NCI-H510A treated with DMSO at 0.1 percent for 48 hours (cell line): Measurements from ENCODE around the gene ASCC1.
"Not testable (repeated sequence)": the region's sequence is repeated elsewhere in the genome, so short reads cannot be mapped to it uniquely, and the experiment has no call there.

Experiments
- DNase-seq: peaks from one replicate; lab custom pipeline; 2025; lab: John Stamatoyannopoulos, UW

The ASCC1 gene

DNA sequence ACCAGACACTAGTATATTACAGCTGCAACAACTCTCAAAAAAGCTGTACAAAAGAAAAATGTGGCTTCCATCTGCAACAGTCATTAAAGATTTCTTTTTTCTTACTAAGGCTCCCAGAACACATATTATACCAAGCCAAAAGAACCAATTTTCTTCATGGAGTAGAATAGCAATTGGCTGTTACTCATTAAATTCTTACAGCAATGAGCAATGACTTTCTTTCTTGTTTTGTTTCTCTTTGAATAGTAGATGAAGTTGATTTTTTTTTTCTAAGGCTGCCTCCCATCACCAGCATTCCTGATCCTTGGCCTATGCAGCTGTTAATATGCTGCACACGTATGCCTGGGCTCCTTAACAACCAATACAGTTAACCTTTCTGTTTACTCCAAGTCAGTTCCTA, 91.1 kb downstream of the ASCC1 start:
- DNase-seq, result no peak

DNA sequence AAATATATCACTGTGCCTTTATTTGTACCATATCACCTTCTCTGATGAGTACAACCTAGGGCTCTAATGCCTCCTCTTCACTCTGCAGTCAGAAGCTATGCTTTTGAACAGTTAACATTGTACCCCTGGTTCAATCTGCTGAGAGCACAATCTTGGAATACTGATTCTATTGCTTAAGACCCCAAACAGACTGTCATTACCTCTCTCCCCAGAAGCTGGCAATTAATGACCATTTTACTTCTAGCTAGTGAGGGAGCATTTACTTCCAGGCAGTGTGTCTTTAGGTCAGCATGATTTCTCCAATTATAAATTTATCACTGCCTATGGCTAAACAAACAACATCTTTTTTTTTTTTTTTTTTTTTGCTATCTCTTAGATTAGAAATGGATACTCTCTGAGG, 91.7 kb downstream of the ASCC1 start:
- no peak for DNase-seq

DNA sequence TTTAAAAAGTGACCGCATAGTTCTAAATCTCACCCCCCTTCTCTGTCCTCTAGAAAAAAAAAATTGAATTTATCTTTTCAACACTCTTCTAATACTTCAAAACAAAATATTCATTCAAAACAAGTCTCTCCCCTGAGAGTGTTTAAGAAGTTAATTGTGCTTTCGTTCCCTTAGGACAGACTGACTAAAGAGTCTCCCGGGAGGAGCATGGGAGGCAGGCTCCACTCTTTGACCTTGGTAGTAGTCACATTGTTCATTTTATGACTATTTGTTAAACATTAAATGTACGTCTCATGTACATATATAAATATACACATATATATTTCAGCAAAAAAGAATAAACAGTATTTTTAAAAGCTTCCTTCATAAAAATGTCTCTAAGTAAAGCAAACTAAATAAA, 92.5 kb downstream of the ASCC1 start:
- DNase-seq, result no peak

DNA sequence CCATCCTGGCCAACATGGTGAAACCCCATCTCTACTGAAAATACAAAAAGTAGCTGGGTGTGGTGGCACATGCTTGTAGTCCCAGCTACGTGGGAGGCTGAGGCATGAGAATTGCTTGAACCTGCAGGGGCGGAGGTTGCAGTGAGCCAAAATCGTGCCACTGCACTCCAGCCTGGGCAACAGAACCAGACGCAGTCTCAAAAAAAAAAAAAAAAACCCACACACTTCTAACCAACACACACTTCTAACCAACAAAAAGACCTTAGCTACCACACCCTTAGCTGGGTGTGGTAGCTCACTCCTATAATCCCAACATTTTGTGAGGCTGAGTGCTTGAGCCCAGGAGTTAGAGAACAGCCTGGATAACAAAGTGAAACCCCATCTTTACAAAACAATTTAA, 93.9 kb downstream of the ASCC1 start:
- DNase-seq, result no peak

DNA sequence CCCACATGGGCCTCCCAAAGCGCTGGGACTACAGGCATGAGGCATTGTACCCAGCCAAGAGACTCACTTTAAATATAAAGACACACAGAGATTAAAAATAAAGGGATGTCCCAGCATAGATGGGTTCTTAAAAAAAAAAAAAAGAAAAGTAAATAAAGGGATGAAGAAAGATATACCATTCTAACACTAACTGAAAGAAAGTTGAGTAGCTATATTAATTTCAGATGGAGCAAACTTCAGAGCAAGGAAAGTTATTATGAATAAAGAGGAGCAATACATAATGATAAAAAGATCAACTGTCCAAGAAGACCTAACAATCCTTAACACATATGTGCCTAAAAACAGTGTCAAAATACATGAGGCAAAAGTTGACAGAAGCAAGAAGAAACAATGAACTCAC, 94.7 kb downstream of the ASCC1 start:
- no peak for DNase-seq

DNA sequence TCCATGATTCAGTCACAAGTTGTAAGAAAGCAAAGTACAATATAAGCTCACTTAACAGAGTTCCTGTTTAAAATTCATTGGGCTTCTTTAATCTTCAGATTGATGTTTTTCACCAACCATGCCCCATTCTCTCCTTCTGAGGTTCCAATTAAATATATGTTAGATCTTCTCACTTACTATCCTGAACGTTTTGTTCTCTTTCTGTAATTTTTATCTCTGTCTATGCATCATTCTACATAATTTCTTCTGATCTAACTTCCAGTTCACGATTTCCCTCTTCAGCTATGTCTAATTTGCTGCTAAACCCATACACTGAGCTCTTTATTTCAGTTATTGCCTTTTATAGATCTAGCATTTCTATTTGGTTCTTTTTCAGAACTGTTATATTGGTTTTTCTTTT, 99.7 kb downstream of the ASCC1 start:
- DNase-seq, result no peak

DNA sequence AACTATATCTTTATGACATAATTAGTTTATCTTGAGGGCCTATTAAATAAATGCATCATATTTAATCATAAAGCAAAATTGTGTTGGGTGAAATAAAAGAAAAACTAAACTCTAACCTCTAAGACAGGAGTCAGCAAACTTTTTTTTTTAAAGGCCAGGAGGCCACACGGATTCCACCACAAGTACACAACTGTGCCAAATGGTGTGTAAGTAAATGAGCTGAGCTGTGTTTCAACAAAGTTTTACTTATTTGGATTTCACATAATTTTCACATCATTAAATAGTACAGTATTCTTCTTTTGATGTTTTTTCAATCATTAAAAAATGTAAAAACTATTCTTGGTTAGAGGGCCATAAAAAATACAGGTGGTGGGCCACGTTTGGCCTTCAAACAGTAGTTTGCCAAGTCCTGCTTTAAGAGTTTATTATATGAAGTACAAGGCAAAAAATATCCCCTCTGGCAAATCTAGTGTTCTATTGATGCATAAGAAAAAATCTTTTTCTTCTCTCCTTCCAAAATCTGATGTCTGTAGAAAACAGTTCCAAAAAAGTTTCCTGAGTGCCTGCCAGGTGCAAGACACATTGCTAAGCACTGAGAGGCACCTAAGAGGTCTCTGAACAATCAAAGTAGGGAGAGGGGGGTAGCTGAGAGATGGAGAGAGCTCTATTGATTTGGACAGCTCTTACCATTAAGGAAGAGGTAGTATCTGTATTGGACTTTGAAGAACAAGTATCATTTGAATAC, 101.2 kb downstream of the ASCC1 start:
- no peak for DNase-seq

DNA sequence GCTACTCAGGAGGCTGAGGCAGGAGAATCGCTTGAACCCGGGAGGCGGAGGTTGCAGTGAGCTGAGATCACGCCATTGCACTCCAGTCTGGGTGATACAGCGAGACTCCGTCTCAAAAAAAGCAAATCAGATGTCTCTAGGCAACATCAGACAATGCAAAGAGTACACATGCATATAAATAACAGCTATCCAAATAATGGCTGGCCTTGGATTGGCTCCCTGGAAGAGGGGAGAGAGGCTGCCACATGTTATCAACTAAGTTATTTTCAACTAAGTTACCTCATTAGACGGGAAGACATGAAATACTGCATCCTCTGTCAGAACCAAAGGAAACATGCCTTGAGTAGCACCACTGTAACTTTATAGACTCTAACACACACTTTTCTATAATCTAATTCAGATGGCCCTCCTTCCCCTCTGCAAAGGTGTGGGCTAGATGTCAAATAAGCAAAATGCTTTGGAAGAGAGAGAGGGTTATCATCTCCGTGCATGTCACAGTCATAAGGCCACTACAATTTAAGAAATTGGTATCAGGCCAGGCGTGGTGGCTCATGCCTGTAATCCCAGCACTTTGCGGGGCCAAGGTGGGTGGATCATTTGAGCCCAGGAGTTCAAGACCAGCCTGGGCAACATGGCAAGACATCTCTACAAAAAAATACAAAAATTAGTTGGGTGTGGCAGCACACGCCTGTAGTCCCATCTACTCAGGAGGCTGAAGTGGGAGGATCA, 105.2 kb downstream of the ASCC1 start:
- DNase-seq, result no peak

DNA sequence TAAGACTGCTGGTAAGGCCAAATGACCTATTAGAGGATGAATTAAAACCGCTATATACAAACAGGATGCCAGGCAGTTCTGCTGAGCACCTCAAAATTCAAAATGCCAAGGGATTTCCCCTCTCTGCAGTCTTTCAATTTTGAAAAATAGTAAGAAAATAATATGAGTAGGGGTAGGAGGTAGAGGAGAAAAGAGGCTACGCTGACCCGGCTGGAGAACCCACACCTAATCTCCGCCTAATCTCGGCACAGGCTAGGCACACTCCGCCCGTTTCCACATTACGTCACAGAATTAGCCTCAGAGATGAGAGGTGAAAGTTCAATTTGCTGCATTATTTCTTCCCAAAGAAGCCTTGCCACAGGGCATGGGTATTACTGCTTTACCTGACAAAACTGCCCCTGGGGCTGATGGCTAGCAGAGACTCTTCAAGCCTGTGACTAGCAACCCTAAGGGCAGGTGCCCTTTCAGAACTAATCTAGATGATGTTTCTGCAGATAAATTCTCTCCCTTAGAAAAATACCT, 106.4 kb downstream of the ASCC1 start:
- DNase-seq, result no peak

DNA sequence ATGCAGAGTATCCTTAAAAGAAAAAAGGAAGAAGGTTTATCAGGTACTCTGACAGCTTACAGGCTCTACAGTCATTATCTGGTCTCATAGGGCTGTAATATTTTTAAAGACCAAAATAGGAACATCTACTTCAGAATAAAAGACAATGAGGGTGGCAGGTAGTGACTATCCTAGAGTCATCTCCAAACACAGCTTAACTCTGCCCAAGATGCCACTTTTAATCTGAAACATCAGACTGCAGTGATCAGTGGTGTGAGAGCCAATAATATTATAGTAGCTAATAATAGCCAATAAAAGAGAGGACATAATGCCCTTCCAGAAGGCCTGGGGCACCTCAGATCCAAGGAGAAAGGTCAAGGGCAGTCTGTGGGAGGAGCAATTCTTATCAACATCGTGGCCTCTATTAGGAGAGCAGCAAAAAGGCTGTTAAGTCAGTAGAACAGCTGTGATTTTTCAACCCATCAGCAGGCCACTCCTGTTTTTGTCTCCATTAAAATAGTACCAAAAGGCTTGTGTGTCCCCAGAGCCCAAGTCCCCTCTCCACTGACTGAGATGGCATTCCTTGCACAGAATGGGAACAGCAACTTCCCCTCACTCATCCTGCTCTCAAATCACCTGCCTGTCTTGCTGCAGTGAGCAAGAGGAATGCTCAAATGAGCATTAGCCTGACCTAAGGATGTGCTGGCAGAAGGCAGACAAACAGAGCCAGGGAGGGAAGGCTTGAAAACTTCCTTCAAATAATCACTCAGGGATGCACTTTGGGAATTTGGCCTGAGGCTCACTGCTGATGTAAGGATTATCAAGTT, 107.0 kb downstream of the ASCC1 start:
- DNase-seq, result no peak

DNA sequence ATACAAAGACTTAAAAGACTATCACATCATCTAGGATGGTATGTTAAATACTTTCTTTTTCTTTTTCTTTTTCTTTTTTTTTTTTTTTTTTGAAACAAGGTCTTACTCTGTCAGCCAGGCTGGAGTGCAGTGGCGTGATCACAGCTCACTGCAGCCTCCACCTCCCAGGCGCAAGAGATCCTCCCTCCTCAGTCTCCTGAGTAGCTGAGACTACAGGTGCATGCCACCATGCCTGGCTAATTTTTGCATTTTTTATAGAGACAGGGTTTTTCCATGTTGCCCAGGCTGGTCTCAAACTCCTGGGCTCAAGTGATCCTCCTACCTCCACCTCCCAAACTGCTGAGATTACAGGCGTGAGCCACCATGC, 108.1 kb downstream of the ASCC1 start:
- not testable (repeated sequence) for DNase-seq

DNA sequence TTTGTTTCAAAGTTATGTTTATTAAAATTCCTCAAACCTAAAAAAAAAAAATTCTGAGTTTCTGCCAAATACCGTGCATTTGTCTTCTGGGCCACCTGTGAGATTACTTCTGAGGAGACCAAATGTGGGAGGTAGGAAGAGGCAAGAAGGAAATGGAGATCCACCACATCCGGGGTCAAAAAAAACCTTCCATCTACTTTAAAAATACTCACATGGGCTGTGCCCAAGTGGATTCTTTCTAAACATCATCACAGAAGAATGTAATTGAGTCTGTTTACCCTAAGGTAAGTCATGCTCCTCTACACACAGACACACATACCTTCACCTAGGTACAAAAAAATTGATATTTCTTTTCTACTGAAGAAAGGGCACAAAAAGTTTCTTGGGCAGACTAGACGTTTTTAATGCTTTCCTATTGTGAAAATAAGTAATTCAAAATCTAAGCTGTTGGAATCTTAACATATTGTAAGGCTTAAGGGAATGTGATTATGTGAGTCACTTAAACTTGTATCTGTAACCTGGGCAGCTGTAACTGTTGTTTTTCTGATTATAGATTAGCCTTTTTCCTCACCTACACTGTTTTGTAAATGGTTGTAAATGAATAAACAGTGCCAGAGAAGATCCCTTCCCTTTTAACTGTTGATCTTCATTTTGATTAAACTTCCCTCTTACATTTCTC, 108.6 kb downstream of the ASCC1 start:
- DNase-seq, result no peak

DNA sequence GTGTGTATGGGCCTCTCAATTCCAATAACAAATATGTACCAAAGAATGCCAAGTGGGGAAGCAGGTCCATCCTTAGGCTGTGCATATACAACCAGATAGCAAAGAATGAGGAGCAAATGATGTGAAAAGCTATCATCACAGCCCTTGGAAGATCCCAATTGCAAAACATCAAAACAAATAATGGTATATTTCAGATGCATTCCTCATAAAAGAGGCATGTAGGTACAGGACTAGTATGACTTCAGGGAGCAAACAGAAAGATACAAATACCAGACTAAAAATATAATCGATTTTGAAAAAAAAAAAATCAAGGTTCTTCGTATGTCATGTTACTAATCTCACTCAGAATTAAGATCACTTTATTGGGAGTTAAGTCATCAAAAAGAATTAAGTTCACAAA, 109.2 kb downstream of the ASCC1 start:
- DNase-seq, result no peak

DNA sequence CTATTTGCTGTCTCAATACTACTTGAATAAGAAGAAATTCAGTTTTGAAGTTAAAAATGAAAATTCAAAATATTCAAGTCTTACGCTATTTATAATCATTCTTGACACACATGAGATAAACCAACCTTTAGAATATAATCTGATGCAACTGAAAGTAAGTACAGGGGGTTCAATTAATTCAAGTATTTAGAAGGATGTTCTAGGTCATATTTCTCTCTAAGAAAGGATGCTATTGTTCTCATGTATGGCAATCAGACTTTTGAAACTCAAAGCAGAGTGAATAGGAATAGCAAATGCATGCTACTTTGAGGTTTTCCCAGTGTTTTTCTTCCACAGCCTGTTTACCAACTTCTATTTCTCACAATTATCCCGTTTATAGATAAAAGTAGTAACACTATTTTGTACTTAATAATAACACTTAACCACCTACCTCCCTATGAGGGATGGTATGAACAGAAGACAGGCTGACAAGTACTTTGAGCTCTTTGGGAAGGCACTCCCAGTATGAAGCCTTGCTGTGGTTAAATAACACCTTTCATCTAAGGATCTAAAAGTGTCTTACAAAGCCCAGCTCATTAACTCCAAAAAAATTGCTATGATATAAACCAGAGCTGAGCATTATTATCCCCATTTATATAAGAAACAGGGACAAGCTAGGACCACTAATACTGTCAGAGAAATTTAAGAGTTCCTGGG, 109.8 kb downstream of the ASCC1 start:
- DNase-seq, result no peak

DNA sequence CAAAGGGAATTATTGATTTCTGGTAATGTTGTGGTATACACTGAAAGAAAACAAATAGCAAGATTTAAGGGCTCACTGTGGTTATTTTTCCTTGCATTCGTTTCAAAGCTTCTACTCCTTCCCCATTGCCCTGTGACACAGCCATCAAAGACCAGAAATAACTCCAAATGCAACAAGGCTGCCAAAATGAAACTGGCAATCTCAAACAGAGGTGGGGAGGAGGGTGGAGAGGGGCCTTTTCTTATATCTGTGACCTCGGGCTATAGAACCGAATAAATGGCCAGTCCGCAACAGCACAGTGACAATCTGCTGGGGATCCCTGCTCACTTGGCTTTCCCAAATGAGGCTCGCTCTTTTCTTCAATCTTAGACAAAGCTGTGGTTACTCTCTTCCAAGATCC, 110.4 kb downstream of the ASCC1 start:
- DNase-seq, result no peak

DNA sequence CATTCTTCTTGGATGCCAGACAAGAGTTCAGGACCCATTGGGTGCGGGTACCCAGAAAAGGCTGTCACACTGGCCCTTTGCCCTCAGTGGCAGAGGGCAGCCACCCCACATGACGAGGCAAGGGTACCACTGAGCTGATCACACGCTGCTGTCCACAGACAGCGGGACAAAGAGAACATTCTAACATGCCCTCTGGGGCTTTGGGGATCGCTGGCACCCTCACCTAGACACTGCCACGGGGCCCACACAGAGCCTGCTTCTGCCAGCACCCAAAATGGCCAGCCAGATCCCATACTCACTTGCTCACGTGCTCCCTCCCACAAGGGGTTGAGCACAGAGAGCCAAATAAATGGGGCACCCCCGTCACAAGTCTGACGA, 111.0 kb downstream of the ASCC1 start:
- no peak for DNase-seq

DNA sequence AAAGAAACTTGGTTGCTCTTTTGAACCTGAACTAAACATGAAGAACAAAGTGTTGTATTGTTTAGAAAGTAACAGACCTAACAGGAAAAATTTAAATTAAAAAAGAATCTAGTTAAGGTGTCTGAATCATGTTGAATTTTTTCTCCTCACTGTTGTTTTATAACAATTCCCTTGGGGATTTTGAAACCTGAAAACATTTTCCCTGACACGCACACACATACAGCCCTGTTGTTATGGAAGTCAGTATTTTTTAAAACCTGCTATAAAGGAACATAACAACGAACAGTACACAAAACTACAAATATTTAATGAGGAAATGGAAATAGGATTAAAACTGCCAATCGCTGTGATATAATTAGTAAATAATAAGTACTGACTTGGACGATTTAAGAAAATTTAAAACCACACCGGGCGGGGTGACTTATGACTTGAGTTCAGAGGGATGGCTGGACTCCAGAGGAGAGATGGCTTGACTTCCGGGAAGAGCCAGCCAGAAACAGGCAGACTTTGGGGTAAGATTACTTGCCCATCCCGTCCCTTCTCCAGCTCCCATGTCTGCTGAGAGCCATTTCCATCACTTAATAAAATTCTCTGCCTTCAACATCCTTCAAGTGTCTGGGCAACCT, 111.5 kb downstream of the ASCC1 start:
- no peak for DNase-seq

DNA sequence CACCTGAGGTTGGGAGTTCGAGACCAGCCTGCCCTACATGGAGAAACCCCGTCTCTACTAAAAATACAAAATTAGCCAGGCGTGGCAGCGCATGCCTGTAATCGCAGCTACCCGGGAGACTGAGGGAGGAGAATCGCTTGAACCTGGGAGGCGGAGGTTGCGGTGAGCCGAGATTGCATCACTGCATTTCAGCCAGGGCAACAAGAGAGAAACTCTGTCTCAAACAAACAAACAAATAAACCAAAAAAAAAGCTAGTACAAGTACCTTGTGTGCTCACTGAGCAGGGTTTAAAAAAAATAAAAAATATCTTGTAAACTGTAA, 116.5 kb downstream of the ASCC1 start:
- DNase-seq, result no peak

DNA sequence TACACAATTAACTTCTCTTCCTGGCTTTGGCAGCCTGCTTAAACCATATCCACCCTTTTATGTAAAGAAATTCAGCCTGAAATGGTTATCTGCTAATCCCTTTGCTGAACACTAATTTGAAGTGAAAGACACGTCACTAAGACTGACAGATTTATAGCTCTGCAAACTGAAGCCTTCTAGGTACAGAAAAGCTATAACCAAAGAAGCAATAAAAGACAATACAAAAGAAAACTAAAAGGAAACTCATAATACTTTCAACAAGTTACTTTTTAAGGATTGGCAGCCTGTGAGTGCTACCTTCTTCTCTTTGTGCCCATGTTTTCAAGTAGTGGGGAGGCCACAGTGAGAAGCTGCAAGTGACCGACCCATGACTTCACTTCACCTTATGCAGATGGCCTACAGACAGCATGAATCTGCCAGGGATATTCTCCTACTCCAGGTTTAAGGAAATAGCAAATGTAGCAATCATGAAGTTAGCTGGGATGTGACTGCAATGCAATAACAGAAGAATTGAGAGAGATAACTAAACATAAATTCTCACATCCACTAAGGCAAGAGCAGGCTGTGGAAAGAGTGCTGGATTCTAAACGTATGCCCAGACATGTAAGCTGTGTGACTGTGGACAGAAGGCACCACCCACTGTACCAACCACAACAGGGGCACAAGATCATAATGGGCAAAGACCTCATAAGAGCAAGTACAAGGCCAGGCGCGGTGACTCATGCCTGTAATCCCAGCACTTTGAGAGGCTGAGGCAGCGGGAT, 117.1 kb downstream of the ASCC1 start:
- no peak for DNase-seq

DNA sequence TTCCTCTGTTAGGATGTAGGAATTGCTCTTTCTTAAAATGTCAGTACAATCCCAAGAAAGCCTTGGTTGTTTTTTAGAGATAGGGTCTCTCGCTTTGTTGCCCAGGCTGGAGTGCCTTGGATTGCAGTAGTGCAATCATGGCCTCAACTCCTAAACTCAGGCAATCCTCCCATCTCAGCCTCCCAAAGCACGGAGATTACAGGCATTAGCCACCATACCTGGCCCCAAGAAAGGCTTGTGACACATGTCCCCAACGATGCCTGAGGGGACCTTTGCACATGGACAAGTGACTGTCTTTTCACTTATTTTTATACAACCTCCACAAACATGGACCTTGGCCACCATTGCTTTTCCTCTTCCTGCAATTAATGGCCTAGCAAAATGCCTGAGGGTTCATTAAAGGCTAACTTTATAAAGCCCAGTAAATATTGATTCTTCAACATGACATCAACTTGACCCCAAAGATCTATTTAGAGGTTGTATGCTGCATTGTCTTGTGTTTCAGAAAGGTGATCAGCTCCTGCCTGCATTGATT, 117.7 kb downstream of the ASCC1 start:
- no peak for DNase-seq
